ENCODE data around the gene ANKRD13D. TPM values are rescaled to one million over a fixed set of nuclear protein-coding genes. Genes with fewer than 3 reads are reported as not detected.

Gene ANKRD13D
- total and polyA plus RNA-seq, 8 donors: 18.5 to 96.4 (median 36.8) TPM

DNA sequence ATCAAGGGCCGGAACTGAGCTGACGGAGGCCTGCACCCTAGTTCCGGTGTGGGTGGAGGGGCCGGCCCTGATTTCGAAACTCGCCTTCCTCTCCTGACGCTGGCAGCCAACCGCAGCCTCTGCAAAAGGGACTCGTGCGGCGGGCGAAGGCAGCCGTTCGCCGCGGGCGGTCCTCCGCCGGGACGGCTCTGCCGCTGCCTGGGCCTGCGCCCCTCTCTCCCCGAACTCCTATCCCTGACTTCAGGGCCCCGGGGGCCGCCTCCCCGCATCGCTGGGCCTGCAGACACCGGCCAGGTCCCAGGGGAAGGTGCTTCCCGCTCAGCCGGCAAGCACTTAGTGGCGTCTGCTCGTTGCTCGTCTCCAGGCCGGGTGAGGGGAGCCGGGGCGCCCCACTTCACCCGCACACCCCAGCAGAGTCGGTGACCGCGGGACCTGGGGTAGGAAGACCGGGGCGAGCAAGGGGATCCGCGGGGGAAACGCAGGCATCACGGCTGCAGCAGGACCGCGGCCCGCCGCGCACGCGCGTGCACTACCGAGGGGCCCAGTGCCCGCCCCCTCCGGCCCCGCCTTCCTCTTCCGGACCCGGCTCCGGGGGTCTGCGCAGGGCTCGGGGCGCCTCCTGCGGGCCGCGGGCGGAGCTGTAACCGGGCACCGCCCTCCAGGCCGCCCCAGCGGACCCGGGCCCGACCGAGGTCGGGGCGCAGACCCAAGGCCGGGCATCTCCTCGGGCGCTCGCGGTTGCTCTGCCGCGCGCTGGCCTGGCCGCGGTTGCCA is 464 bp upstream of the ANKRD13D start:
- peak; percentile 89 to 97 for DNase-seq
- peak in 2 of 4 donors; percentile 6 to 8 for TF ChIP-seq POLR2A (IDR thresholded peaks at IDR 0.05)
- TF ChIP-seq POLR2AphosphoS5 (IDR thresholded peaks at IDR 0.05): peak; percentile 10 to 87 (median 77)
- TF ChIP-seq EP300 (IDR thresholded peaks at IDR 0.05): no peak
- TF ChIP-seq, protein P1, sequence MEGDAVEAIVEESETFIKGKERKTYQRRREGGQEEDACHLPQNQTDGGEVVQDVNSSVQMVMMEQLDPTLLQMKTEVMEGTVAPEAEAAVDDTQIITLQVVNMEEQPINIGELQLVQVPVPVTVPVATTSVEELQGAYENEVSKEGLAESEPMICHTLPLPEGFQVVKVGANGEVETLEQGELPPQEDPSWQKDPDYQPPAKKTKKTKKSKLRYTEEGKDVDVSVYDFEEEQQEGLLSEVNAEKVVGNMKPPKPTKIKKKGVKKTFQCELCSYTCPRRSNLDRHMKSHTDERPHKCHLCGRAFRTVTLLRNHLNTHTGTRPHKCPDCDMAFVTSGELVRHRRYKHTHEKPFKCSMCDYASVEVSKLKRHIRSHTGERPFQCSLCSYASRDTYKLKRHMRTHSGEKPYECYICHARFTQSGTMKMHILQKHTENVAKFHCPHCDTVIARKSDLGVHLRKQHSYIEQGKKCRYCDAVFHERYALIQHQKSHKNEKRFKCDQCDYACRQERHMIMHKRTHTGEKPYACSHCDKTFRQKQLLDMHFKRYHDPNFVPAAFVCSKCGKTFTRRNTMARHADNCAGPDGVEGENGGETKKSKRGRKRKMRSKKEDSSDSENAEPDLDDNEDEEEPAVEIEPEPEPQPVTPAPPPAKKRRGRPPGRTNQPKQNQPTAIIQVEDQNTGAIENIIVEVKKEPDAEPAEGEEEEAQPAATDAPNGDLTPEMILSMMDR (IDR thresholded peaks at IDR 0.05): peak in 3 of 7 experiments; percentile 9 to 46 (median 29)
- peak overlapping the region; percentile 70 to 81 (median 76) for H3K4me3 ChIP-seq
- H3K27me3 ChIP-seq: no peaks in the 10 kb centered on the region
- H3K9me3 ChIP-seq: no peaks in the 10 kb centered on the region
- peaks cover 38 to 60% (median 57%) of the 10 kb centered on the region in 4 donors for H3K36me3 ChIP-seq
- peaks cover 44 to 82% (median 59%) of the 10 kb centered on the region in 4 donors for H3K4me1 ChIP-seq
- H3K27ac ChIP-seq: peak overlapping the region; percentile 85 to 99 (median 92)
- WGBS, 5 donors: 0% methylated on average over 9 to 86 of the region's 87 CpGs
- intact Hi-C loops (cut with DNase I; ENCODE audit: low total_unique reads): no loop called here

DNA sequence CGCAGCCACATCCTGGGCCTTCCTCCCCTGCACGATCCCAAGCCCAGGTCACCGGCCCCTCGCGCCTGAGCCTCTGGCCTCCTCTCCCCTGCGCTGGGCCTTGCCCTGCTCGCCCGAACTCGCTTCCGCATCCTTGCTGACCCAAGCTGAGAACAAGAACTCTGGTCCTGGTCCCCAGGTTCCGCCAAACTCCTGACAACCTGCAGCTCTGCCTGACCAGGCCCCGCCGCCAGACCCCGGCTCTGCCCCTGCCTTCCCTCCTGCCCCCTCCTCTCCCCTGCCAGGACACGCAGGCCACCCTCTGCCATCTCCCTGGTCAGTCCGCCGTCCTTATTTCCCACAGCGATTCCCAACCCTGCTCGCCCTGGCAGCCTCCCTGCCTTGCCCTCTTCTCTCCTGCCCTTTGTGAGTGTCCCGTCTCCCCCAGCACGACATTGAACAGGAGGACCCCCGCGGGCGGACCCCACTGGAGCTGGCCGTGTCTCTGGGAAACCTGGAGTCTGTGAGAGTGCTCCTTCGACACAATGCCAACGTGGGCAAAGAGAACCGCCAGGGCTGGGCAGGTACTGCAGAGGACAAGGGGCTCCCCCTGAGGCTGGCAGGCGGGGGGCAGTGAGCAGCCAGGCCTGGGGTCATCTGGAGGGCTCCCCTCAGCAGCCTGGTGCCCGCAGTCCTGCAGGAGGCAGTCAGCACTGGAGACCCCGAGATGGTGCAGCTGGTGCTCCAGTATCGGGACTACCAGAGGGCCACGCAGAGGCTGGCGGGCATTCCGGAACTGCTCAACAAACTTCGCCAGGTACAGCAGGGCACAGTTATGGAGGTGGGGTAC is 762 bp downstream of the ANKRD13D start:
- peak in 1 of 2 donors; percentile 60 for DNase-seq
- WGBS, 5 donors: 18 to 29% (median 25%) methylated on average over 17 to 36 of the region's 36 CpGs

DNA sequence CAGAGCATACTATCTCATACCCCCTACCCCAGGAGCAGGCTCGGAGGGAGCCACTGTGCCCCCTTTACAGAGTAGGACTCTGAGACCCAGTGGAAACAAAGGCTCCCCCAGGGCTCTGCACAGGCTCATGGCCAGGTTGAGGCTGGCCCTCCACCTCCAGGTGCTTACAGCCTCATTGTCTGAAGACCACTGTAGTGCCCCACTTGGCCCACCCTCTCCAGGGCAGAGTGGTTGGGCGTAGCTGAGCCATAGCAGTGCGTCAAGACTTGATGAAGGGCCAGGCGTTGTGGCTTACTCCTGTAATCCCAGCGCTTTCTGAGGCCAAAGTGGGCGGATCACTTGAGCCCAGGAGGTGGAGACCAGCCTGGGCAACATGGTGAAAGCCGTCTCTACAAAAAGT is 1.7 kb downstream of the ANKRD13D start:
- peaks cover 0 to 7% (median 0%) of the 10 kb centered on the region in 4 donors for H3K9me3 ChIP-seq
- peak in 1 of 2 donors; percentile 59 for DNase-seq
- WGBS, 5 donors: 68 to 87% (median 75%) methylated on average over 7 of the region's 7 CpGs
- intact Hi-C loops (cut with DNase I; ENCODE audit: low total_unique reads): no loop called here
- peaks cover 44 to 74% (median 57%) of the 10 kb centered on the region in 4 donors for H3K4me1 ChIP-seq
- peaks cover 16 to 54% (median 47%) of the 10 kb centered on the region in 4 donors for H3K36me3 ChIP-seq
- peak overlapping the region in 4 of 5 donors; percentile 85 to 99 (median 94) for H3K27ac ChIP-seq
- TF ChIP-seq, protein P1 (IDR thresholded peaks at IDR 0.05): no peak
- TF ChIP-seq POLR2AphosphoS5 (IDR thresholded peaks at IDR 0.05): peak in 1 of 3 donors; percentile 20
- peak overlapping the region in 3 of 4 donors; percentile 70 to 80 (median 73) for H3K4me3 ChIP-seq
- no peaks in the 10 kb centered on the region for H3K27me3 ChIP-seq

More for the DNA sequence above, 762 bp downstream of the ANKRD13D start:
- H3K4me1 ChIP-seq: peaks cover 44 to 83% (median 59%) of the 10 kb centered on the region in 4 donors
- H3K27me3 ChIP-seq: no peaks in the 10 kb centered on the region
- H3K4me3 ChIP-seq: peak overlapping the region; percentile 70 to 81 (median 76)
- H3K9me3 ChIP-seq: no peaks in the 10 kb centered on the region
- TF ChIP-seq POLR2AphosphoS5 (IDR thresholded peaks at IDR 0.05) (no peak), EP300 (IDR thresholded peaks at IDR 0.05) (no peak), POLR2A (IDR thresholded peaks at IDR 0.05) (no peak)
- TF ChIP-seq, protein P1 (IDR thresholded peaks at IDR 0.05): no peak
- peaks cover 26 to 54% (median 48%) of the 10 kb centered on the region in 4 donors for H3K36me3 ChIP-seq
- intact Hi-C loops (cut with DNase I; ENCODE audit: low total_unique reads): no loop called here
- peak overlapping the region; percentile 70 to 99 (median 92) for H3K27ac ChIP-seq
